GM19023 (cell line): ENCODE data around the gene DHTKD1.
"Not testable (repeated sequence)": the region's sequence is repeated elsewhere in the genome, so short reads cannot be mapped to it uniquely, and the experiment has no call there.

Source experiments
- ATAC-seq: cut with Tn5 transposase; IDR thresholded peaks from one replicate; pipeline ENCODE4 v1.9.1; 2021; ENCODE audit warnings: mild to moderate bottlenecking, moderate library complexity; ENCODE audit not compliant: unreplicated experiment

The DHTKD1 gene

GRCh38 chr10:12140038-12140437 lies 71.3 kb downstream of the DHTKD1 start:
- ATAC-seq, result no peak

- ATAC-seq, result no peak
These were observed 75.8 kb downstream of the DHTKD1 start for GRCh38 chr10:12144538-12144937.

GRCh38 chr10:12150163-12150562 lies 81.4 kb downstream of the DHTKD1 start:
- ATAC-seq, result no peak

GRCh38 chr10:12154516-12154915 lies 85.8 kb downstream of the DHTKD1 start:
- ATAC-seq, result no peak

GRCh38 chr10:12156367-12157123 lies 87.8 kb downstream of the DHTKD1 start:
- ATAC-seq, result no peak

- ATAC-seq, result no peak
These were observed 89.4 kb downstream of the DHTKD1 start for GRCh38 chr10:12158111-12158510.

GRCh38 chr10:12160664-12161063 lies 91.9 kb downstream of the DHTKD1 start:
- no peak for ATAC-seq

GRCh38 chr10:12162927-12163326 lies 94.2 kb downstream of the DHTKD1 start:
- ATAC-seq, result no peak

- no peak for ATAC-seq
These were observed 95.3 kb downstream of the DHTKD1 start for GRCh38 chr10:12164085-12164484.

GRCh38 chr10:12165036-12165435 lies 96.3 kb downstream of the DHTKD1 start:
- no peak for ATAC-seq

- no peak for ATAC-seq
These were observed 97.4 kb downstream of the DHTKD1 start for GRCh38 chr10:12165999-12166775.

GRCh38 chr10:12171512-12171911 lies 102.8 kb downstream of the DHTKD1 start:
- ATAC-seq, result not testable (repeated sequence)
